H1 (cell line): Measurements from ENCODE around the gene VASP. TPM values are rescaled to one million over a fixed set of nuclear protein-coding genes. Genes with fewer than 3 reads are reported as not detected.

ENCODE experiments used
- CTCF ChIA-PET: fragments of 300-600 bp; sonication (Branson Sonifier 250); formaldehyde crosslinking; loops from one replicate; lab custom pipeline; 2021; ENCODE audit not compliant: partially characterized antibody; lab: Charles Lee
- POLR2A ChIA-PET: fragments of 300-600 bp; sonication (Branson Sonifier 250); formaldehyde crosslinking; loops from one replicate; lab custom pipeline; 2021; ENCODE audit warnings: inconsistent platforms; ENCODE audit not compliant: partially characterized antibody; lab: Charles Lee
- DNase-seq, 2 experiments: peaks; one replicate each; pipeline versions ENCODE4 v3.0.0 to v3.0.0-alpha.2; 2010 to 2022; ENCODE audit warnings: low spot score in 2 of 2, low read depth in 1 of 2, mixed read lengths in 1 of 2
- FAIRE-seq: peaks from 2 replicates; lab custom pipeline; 2011; peaks lifted over from hg19 to GRCh38; lab: Jason Lieb, UNC
- H2AFZ ChIP-seq: 2 replicates; pipeline ENCODE4 v1.8.1; 2012; ENCODE audit warnings: low read length, inconsistent platforms
- H2AK5ac ChIP-seq: 2 replicates; pipeline ENCODE4 v1.6.1; 2013; ENCODE audit warnings: low read depth, low read length
- H2BK120ac ChIP-seq: replicated peaks from 2 replicates; pipeline ENCODE3; 2013; ENCODE audit warnings: low read depth, low read length, inconsistent platforms
- H2BK12ac ChIP-seq: 2 replicates; pipeline ENCODE4 v1.6.1; 2013; ENCODE audit warnings: low read depth, low read length
- H2BK15ac ChIP-seq: 2 replicates; pipeline ENCODE4 v1.6.1; 2013; ENCODE audit warnings: low read length
- H2BK20ac ChIP-seq: 2 replicates; pipeline ENCODE4 v1.6.1; 2013; ENCODE audit warnings: low read length
- H2BK5ac ChIP-seq: 2 replicates; pipeline ENCODE4 v1.6.1; 2013; ENCODE audit warnings: low read depth, low read length
- H3K14ac ChIP-seq: 2 replicates; pipeline ENCODE4 v1.6.1; 2013; ENCODE audit warnings: inconsistent platforms; ENCODE audit not compliant: insufficient read length
- H3K18ac ChIP-seq: 2 replicates; pipeline ENCODE4 v1.6.1; 2013; ENCODE audit warnings: low read length; ENCODE audit errors: extremely low read depth
- H3K23ac ChIP-seq: 2 replicates; pipeline ENCODE4 v1.6.1; 2013; ENCODE audit warnings: inconsistent platforms; ENCODE audit not compliant: insufficient read length
- H3K23me2 ChIP-seq: 2 replicates; pipeline ENCODE4 v1.6.1; 2013; ENCODE audit warnings: low read depth, low read length
- H3K27ac ChIP-seq: 2 replicates; pipeline ENCODE4 v1.6.1; 2011; ENCODE audit warnings: low read depth, low read length, inconsistent platforms
- H3K27me3 ChIP-seq, 4 experiments: replicated peaks in 1 of 4; 1 replicate in 1 of 4; 2 replicates in 3 of 4; pipeline versions ENCODE4 v1.6.1 to v1.8.1; 2011 to 2013; ENCODE audit warnings: low read length in 3 of 4, mild to moderate bottlenecking in 3 of 4, inconsistent platforms in 2 of 4, mixed read lengths in 2 of 4, moderate library complexity in 1 of 4; ENCODE audit not compliant: control insufficient read depth in 3 of 4, insufficient read depth in 3 of 4; ENCODE audit errors: extremely low read depth in 1 of 4
- H3K36me3 ChIP-seq, 4 experiments: 2 replicates each; pipeline versions ENCODE4 v1.6.1 to v1.8.1; 2011 to 2013; ENCODE audit warnings: mild to moderate bottlenecking in 4 of 4, low read length in 3 of 4, moderate library complexity in 2 of 4, control low read depth in 1 of 4, inconsistent platforms in 1 of 4; ENCODE audit not compliant: insufficient read depth in 4 of 4, control insufficient read depth in 2 of 4
- H3K4ac ChIP-seq: replicated peaks from 2 replicates; pipeline ENCODE3; 2013; ENCODE audit warnings: low read length, low read depth, mixed read lengths, inconsistent platforms; ENCODE audit not compliant: insufficient read length
- H3K4me1 ChIP-seq, 4 experiments: replicated peaks in 1 of 4; 1 replicate in 1 of 4; 2 replicates in 3 of 4; pipeline versions ENCODE4 v1.6.1 to v1.8.1; 2011 to 2013; ENCODE audit warnings: low read length in 3 of 4, inconsistent platforms in 2 of 4, mixed read lengths in 1 of 4; ENCODE audit not compliant: insufficient read depth in 4 of 4, control insufficient read depth in 3 of 4
- H3K4me2 ChIP-seq, 2 experiments: 2 replicates each; pipeline versions ENCODE4 v1.6.1 to v1.8.1; 2011 to 2013; ENCODE audit warnings: low read depth in 2 of 2, low read length in 2 of 2, control low read depth in 1 of 2, inconsistent platforms in 1 of 2, mild to moderate bottlenecking in 1 of 2; ENCODE audit not compliant: insufficient read depth in 1 of 2
- H3K4me3 ChIP-seq, 4 experiments: fragments of 200-600, 300-600 bp in 1 of 4; sonication (generic), shearing (Covaris generic), sonication (Bioruptor Twin) in 1 of 4; 2 replicates each; pipeline versions ENCODE4 v1.5.1 to v1.8.1; 2011 to 2016; ENCODE audit warnings: low read length in 4 of 4, low read depth in 3 of 4, control low read depth in 2 of 4, inconsistent platforms in 2 of 4, mild to moderate bottlenecking in 2 of 4, mixed read lengths in 1 of 4, moderate library complexity in 1 of 4; ENCODE audit not compliant: insufficient read depth in 2 of 4; ENCODE audit errors: extremely low read depth in 1 of 4
- H3K56ac ChIP-seq: replicated peaks from 2 replicates; pipeline ENCODE3; 2013; ENCODE audit warnings: low read depth, mild to moderate bottlenecking, mixed read lengths, low read length, inconsistent platforms; ENCODE audit not compliant: insufficient read length
- H3K79me1 ChIP-seq: 2 replicates; pipeline ENCODE4 v1.6.1; 2013; ENCODE audit warnings: low read depth, low read length, control low read depth
- H3K79me2 ChIP-seq, 2 experiments: 2 replicates each; pipeline versions ENCODE4 v1.6.1 to v1.8.1; 2012 to 2013; ENCODE audit warnings: low read length in 2 of 2, mild to moderate bottlenecking in 2 of 2, inconsistent platforms in 1 of 2; ENCODE audit not compliant: insufficient read depth in 2 of 2, control insufficient read depth in 1 of 2
- H3K9ac ChIP-seq, 4 experiments: replicated peaks in 1 of 4; 1 replicate in 1 of 4; 2 replicates in 3 of 4; pipeline versions ENCODE4 v1.6.1 to v1.8.1; 2011 to 2013; ENCODE audit warnings: low read depth in 3 of 4, low read length in 3 of 4, control low read depth in 2 of 4, mild to moderate bottlenecking in 2 of 4, moderate library complexity in 2 of 4, inconsistent platforms in 1 of 4; ENCODE audit errors: extremely low read depth in 1 of 4
- H3K9me3 ChIP-seq, 2 experiments: 2 replicates each; pipeline versions ENCODE4 v1.6.1 to v1.8.1; 2012 to 2013; ENCODE audit warnings: mild to moderate bottlenecking in 2 of 2, moderate library complexity in 2 of 2, control low read depth in 1 of 2, inconsistent platforms in 1 of 2, low read depth in 1 of 2, low read length in 1 of 2, mixed read lengths in 1 of 2; ENCODE audit not compliant: insufficient read depth in 2 of 2
- H4K20me1 ChIP-seq, 2 experiments: replicated peaks in 1 of 2; 2 replicates each; pipeline versions ENCODE3 to v1.8.1; 2011 to 2013; ENCODE audit warnings: inconsistent platforms in 2 of 2, low read length in 2 of 2, mild to moderate bottlenecking in 1 of 2; ENCODE audit not compliant: insufficient read depth in 2 of 2, control insufficient read depth in 1 of 2
- H4K5ac ChIP-seq: 2 replicates; pipeline ENCODE4 v1.6.1; 2013; ENCODE audit warnings: low read length, low read depth, mixed read lengths, inconsistent platforms; ENCODE audit not compliant: insufficient read length
- H4K8ac ChIP-seq: 2 replicates; pipeline ENCODE4 v1.8.0; 2013; ENCODE audit warnings: mild to moderate bottlenecking, moderate library complexity, low read length, inconsistent platforms; ENCODE audit not compliant: insufficient read depth; ENCODE audit errors: extremely low read depth
- H4K91ac ChIP-seq: replicated peaks from 2 replicates; pipeline ENCODE3; 2013; ENCODE audit warnings: low read length, mixed read lengths, inconsistent platforms; ENCODE audit not compliant: insufficient read length
- CREB1 ChIP-seq: IDR thresholded peaks from 2 replicates; pipeline ENCODE4 v1.6.1; 2012; ENCODE audit warnings: inconsistent platforms
- EZH2 ChIP-seq: fragments of 200-600 bp; sonication (generic); IDR thresholded peaks from 2 replicates; pipeline ENCODE4 v1.7.1; 2012; ENCODE audit warnings: low read depth, mild to moderate bottlenecking, moderate library complexity, low read length, inconsistent platforms; ENCODE audit not compliant: severe bottlenecking
- MAX ChIP-seq: IDR thresholded peaks from 2 replicates; pipeline ENCODE4 v1.6.1; 2012; ENCODE audit warnings: inconsistent platforms
- RAD21 ChIP-seq, 2 experiments: IDR thresholded peaks in 1 of 2; conservative IDR thresholded peaks in 1 of 2; 2 replicates each; pipeline ENCODE4 v1.6.1; 2011; ENCODE audit warnings: low read depth in 2 of 2, low read length in 2 of 2, improper control_type of control experiment in 1 of 2, inconsistent platforms in 1 of 2, mild to moderate bottlenecking in 1 of 2, moderate library complexity in 1 of 2
- RFX5 ChIP-seq: IDR thresholded peaks from 2 replicates; pipeline ENCODE4 v1.6.1; 2011; ENCODE audit warnings: low read depth, low read length, improper control_type of control experiment, borderline replicate concordance
- SIX5 ChIP-seq: IDR thresholded peaks from 2 replicates; pipeline ENCODE4 v1.6.1; 2011; ENCODE audit warnings: mild to moderate bottlenecking, low read depth, low read length
- WGBS, 2 experiments: shearing (Covaris generic) in 1 of 2; methylation state at CpG; one replicate each; pipeline versions ENCODE4 v1.1.6 to v1.1.7; 2013 to 2015; ENCODE audit warnings: low lambda C conversion rate in 2 of 2, mixed read lengths in 2 of 2, inconsistent platforms in 1 of 2, low coverage in 1 of 2, missing lambda C conversion rate in 1 of 2; ENCODE audit not compliant: insufficient replicate concordance in 2 of 2, insufficient coverage in 1 of 2, insufficient read length in 1 of 2; ENCODE audit errors: extremely low coverage in 1 of 2, missing lambda C conversion rate in 1 of 2; 5-methylcytosine and 5-hydroxymethylcytosine counted together
- polyA plus RNA-seq, 7 experiments: library from polyadenylated mRNA; depleted of rRNA in 3 of 7; stranded (reverse) in 5 of 7; unstranded in 2 of 7; fragments of >200 nt in 5 of 7; fragments of 200-250 nt in 2 of 7; gene quantifications; 1 replicate in 5 of 7; 2 replicates in 1 of 7; 4 replicates in 1 of 7; pipeline versions ENCODE4 v1.2.1 to v1.2.3, GENCODE V29; 2011 to 2013; ENCODE audit warnings: missing spikeins in 2 of 7, mixed read lengths in 2 of 7
- total RNA-seq: library from RNA; stranded (reverse); fragmentation: NEBNext Ultra II Directional; extraction: Animal tissue kit (Norgen Biotek cat#: 25700); gene quantifications from 2 replicates; pipeline ENCODE4 v1.2.1, GENCODE V29; 2021
- TF ChIP-seq, protein P1 (sequence below), 3 experiments: IDR thresholded peaks; 1 replicate in 2 of 3; 2 replicates in 1 of 3; pipeline versions ENCODE4 v1.5.1 to v1.6.1; 2011; ENCODE audit warnings: low read length in 3 of 3, mild to moderate bottlenecking in 3 of 3, inconsistent platforms in 2 of 3, low read depth in 1 of 3, moderate library complexity in 1 of 3; ENCODE audit not compliant: insufficient read depth in 1 of 3; ENCODE audit errors: control extremely low read depth in 1 of 3

The VASP gene
- total and polyA plus RNA-seq, 2 of the 8 experiments (the other 6 are each of a cell fraction or from before 2014, with no cell fraction given) = 89.7 to 135 TPM

DNA sequence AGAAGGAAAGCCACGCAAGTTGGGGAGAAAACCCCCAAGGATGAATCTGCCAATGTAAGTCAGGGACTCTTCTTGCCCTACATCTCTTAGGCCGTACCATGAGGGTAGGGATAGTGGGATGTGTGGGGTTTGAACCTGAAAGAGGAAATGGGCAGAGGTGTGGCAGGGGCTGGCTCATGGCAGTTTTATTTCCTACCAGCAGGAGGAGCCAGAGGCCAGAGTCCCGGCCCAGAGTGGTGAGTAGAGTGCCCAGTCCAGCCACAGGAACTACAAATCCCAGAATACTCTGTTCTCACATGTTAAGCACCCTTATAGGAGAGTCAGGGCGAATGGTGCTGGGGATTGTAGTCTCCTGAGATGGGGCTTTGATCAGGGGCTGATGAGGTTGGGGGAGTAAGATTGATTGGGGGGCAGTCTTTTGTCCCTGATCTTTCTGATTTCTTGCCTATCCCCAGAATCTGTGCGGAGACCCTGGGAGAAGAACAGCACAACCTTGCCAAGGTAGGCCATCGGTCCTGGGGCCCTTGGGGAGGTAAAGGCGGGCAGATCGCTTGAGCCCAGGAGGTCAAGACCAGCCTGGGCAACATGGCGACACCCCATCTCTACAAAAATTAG is 16.5 kb downstream of the VASP start:
- FAIRE-seq = peak; percentile 78
- TF ChIP-seq, protein P1, sequence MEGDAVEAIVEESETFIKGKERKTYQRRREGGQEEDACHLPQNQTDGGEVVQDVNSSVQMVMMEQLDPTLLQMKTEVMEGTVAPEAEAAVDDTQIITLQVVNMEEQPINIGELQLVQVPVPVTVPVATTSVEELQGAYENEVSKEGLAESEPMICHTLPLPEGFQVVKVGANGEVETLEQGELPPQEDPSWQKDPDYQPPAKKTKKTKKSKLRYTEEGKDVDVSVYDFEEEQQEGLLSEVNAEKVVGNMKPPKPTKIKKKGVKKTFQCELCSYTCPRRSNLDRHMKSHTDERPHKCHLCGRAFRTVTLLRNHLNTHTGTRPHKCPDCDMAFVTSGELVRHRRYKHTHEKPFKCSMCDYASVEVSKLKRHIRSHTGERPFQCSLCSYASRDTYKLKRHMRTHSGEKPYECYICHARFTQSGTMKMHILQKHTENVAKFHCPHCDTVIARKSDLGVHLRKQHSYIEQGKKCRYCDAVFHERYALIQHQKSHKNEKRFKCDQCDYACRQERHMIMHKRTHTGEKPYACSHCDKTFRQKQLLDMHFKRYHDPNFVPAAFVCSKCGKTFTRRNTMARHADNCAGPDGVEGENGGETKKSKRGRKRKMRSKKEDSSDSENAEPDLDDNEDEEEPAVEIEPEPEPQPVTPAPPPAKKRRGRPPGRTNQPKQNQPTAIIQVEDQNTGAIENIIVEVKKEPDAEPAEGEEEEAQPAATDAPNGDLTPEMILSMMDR (IDR thresholded peaks at IDR 0.05; ENCODE audit: control extremely low read depth in 1 of 3, insufficient read depth in 1 of 3, low read depth in 1 of 3, low read length in 3 of 3) = peak; percentile 82 to 93 (median 83)
- TF ChIP-seq CREB1 (0 out of 2 replicates have a peak, but pooled peaks have one; percentile 30), MAX (peak; percentile 36; the same call in 1 of the 2 replicates), RFX5 (no peak), RAD21 (IDR thresholded peaks at IDR 0.05 in 1 of 2, conservative IDR thresholded peaks at IDR 0.05 in 1 of 2; ENCODE audit: low read depth in 2 of 2, low read length in 2 of 2) (peak; percentile 85 to 86), SIX5 (peak; percentile 98), EZH2 (no peak)

More for the DNA sequence above, 16.5 kb downstream of the VASP start:
- no peak overlapping the region for H3K23ac ChIP-seq
- H3K4ac ChIP-seq = no peak overlapping the region
- H3K4me3 ChIP-seq = no peak overlapping the region
- H3K14ac ChIP-seq = no peak overlapping the region
- no peaks in the 10 kb centered on the region for H3K9me3 ChIP-seq
- H4K5ac ChIP-seq = no peak overlapping the region
- no peak overlapping the region for H4K91ac ChIP-seq
- no peak overlapping the region for H2AFZ ChIP-seq
- no peak overlapping the region for H3K9ac ChIP-seq
- ChIA-PET CTCF (interaction anchor here (0.9 to 2.9 kb wide), 7 partner anchors 13 to 47 kb away, joined by 3 to 13 read pairs (median 7); partner anchors contain the start of gene PPM1N), POLR2A (no interaction called here)
- H2BK5ac ChIP-seq = no peak overlapping the region; the same call in 1 of the 2 replicates
- no peaks in the 10 kb centered on the region for H3K79me2 ChIP-seq
- no peak overlapping the region for H4K8ac ChIP-seq
- WGBS, 2 experiments = 69% methylated on average over 9 of the region's 9 CpGs; no CpG with 5 or more reads in 1 of the 2 experiments
- H3K27ac ChIP-seq = no peak overlapping the region
- H2BK15ac ChIP-seq = 0 out of 2 replicates have a peak overlapping the region, but pooled peaks have one; percentile 67
- H3K56ac ChIP-seq = no peak overlapping the region
- H3K79me1 ChIP-seq = peaks cover 2% of the 10 kb centered on the region; the same call in 1 of the 2 replicates
- no peak overlapping the region for H2BK120ac ChIP-seq
- H3K4me1 ChIP-seq = peaks cover 0 to 7% (median 5%) of the 10 kb centered on the region in 4 experiments; a peak in 5 of 7 replicates
- H3K27me3 ChIP-seq = no peaks in the 10 kb centered on the region
- H3K18ac ChIP-seq = no peak overlapping the region
- peak; percentile 64 to 88 for DNase-seq
- H2AK5ac ChIP-seq = no peak overlapping the region
- no peak overlapping the region for H2BK12ac ChIP-seq
- no peak overlapping the region for H3K4me2 ChIP-seq
- H3K36me3 ChIP-seq = peaks cover 17 to 51% (median 27%) of the 10 kb centered on the region in 4 experiments
- H3K23me2 ChIP-seq = peaks cover 9% of the 10 kb centered on the region
- H2BK20ac ChIP-seq = no peak overlapping the region
- peaks cover 0 to 12% of the 10 kb centered on the region in 2 experiments for H4K20me1 ChIP-seq
